GM19099 (cell line): ENCODE results near the gene IFTAP.

Source experiments
- POLR2A ChIP-seq: IDR thresholded peaks from 3 replicates; pipeline ENCODE4 v1.6.1; 2011; ENCODE audit warnings: low read depth; ENCODE audit not compliant: insufficient read length; ENCODE audit errors: extremely low read depth

The IFTAP gene, protein sequence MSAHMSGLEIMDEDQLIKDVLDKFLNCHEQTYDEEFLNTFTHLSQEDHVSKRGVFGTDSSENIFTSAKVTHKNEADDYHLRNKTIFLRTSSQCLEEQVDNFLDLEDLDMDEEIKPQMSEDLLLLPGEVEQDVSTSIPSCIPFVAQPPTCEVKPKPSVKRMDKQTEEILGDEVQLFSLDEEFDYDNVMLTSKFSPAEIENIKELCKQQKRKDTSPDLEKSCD

DNA sequence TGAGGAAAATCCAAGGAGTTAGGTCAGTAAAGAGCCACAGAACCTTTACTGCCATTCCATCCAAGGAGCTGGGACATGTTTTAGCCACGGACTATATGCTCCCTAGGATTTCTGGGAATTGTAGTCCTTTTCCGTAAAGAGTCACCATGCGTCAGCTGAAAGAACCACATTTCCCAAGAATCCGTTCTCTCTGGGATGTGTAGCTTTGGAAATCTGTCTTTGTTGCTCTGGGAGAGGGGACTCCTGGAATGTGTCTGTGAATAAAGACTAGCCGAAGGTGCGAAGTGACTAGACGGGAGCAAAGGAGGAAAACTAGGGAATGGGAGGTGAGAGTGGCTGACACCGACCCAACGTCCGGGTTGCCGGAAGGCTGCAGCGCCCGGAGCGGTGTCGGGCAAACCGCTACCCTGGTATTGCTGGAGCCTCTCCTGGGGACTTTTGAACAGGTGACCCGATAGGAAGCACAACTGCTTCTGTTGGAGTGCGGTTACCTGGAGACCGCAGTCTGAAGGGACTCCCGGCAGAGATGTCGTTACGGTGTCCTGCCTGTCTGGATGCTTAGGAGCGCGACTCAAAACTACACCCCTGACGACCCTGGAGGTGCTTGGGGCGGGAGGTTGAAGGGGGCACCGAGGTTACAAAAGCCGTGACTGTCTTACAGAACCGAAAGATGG, at the start of gene IFTAP:
Gene IFTAP, plus strand, starts transcription at position 187 of the 674 bp plus-strand sequence. CDS start 15,602 bp downstream, outside the sequence.
- no peak for TF ChIP-seq POLR2A

DNA sequence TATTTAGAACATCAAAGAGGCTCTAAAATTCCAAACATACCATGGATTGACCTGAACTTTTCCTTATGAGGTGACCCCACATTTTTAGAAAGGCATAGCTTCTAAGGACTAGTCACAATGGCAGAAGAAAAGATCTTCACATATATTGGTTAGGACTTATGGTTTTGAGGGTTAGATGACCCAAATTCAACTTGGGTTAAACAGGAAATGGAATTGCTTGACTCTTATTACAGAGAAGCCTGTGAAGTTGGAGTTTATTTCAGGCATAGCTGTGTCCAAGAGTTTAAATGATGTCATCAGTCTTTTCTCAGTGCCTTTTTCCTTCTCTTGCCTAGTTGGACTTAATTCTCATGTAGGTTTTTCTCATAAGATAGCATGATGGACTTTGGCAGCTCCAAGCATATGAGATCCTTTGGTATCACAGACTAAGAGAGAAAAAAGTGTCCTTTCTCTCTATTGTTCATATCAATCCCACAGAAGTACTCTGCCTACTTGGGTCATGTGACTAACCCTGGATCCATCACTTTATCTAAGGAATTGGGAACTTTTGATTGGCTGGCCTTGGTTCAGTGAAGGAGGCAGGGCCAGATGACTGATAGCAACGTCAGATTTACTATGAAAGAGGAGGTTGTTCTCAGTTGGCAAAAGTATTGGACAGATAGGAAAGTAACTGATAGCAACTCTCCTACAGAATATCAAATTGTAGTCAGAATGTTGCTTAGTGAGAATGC, 43.8 kb upstream of the IFTAP start:
- no peak for TF ChIP-seq POLR2A

DNA sequence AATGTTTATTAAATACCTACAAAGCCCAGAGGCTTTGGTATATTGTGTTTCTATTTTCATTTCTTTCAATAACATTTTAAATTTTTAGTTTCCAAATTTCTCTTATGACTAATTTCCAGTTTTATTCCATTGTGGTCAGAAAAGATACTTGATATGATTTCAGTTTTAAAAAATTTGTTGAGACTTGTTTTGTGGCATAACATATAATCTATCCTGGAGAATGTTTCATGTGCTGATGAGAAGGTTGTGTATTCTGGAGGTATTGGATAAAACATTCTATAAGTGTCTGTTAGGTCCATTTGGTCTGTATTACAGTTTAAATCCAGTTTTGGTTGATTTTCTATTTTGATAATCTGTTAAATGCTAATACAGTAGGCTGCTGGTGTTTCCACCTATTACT, 36.3 kb upstream of the IFTAP start:
- no peak for TF ChIP-seq POLR2A

DNA sequence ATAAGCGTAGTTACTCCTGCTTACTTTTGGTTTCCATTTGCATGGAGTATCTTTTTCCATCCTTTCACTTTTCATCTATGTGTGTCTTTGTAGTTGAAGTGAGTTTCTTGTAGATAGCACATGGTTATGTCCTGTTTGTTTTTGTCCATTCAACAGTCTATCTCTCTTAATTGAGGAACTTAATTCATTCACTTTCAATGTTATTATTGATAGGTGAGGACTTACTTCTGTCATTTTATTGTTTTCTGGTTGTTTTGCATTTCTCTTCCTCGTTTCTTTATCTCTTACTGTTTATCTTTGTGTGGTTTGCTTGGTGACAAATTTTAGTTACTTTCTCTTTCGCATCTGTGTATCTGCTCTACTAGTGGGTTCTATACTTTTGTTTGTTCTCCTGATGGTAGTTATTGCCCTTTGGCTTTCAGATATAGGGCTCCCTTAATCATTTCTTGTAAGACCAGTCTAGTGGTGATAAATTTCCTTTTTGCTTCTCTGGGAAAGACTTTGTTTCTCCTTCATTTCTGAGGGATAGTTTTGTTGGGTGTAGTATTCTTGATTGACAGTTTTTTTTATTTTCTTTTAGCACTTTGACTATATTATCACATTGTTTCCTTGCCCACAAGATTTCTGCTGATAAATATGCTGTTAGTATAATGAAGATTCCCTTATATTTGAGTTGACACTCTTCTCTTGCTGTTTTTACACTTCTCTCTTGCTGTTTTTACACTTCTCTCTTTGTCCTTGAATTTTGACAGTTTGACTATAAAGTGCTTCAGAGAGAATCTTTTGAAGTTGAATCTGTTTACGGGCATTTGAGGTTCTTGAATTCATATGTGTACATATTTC, 35.5 kb upstream of the IFTAP start:
- no peak for TF ChIP-seq POLR2A

DNA sequence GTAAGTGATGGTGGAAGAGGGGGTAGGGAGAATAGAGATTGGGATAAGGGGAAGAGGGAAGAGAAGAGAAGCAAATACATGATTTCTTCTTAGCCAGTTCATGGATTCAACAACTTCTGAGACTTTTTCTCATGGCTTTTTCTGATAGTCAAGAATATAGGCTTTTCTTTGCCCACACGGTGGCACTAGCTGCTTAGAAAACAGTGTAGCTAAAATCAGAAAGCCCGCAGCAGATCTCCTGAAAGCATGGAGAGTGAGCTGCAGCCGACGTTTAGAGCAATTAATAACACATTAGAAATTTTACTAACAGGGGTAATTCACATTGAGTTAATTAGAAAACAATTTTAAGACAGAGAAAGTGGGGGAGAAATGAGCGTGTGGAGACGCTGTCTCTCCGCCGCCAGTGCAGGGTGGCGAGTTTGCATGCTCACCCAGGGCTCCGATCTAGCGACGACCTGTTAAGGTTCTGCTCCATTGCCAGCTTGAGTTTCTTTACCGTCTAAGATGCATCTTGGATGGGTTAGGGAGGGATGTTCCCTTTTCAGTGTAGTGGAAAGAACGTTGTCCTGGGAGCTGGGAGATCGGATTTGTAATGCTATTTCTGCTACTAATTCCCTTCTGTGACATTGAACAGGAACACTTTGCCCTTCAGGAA, 29.8 kb upstream of the IFTAP start:
- TF ChIP-seq POLR2A: no peak

DNA sequence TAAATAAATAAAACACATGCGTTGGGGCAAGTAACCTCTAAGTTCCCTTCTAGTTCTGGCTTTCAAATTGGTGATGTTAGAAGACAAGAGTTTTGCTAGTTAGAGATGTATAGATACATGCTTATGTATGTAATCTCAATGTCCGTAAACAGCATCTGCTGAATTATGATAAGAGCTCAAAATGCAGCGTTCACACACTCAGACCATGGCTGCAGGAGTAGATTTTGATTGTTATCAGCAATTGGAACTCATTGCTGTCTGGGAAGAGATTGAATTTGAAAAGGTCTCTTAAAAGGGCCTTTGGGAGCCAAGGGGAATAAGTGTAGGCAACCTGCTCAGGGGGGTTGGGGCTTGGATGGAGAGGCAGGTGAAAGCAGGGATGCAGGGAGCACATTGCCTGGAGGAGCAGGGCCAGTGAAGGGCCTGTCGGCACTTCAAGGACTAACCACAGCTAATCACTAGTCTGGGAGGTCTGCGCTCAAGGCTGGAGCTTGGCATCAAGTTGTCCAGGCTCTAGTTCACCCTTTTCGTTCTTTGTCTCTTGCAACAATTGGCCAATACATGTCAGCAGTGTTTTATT, 29.2 kb upstream of the IFTAP start:
- TF ChIP-seq POLR2A: no peak

DNA sequence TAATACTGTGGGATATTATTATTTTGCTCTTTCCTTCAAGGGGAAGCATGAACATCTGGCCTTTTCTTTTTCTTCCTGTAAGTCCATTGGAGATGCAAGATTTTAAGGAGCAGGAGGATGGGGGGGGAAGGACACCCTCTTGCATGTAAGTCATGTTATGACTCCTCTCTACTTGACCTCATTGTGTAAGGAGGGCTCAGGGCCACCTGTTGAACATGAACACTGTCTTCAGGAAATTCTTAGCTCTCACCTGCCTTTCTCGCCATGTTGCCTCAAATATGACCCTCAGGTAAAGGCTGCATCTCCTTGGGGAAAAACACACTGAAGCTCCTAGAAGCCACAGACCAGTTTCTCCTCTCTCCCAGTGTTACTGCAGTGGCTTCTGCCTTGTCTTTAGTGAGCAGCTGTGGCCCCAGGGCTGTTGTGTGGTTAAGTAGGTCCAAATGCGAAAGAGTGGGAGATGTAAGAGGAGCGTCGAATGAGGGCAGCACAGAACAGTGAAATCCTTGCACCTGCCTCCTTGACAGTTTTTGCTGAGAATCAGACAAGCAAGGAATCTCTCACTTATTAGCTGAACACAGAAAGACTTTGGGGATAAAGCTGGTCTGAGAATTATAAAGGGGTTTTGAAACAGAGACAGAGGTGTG, 27.8 kb upstream of the IFTAP start:
- no peak for TF ChIP-seq POLR2A

DNA sequence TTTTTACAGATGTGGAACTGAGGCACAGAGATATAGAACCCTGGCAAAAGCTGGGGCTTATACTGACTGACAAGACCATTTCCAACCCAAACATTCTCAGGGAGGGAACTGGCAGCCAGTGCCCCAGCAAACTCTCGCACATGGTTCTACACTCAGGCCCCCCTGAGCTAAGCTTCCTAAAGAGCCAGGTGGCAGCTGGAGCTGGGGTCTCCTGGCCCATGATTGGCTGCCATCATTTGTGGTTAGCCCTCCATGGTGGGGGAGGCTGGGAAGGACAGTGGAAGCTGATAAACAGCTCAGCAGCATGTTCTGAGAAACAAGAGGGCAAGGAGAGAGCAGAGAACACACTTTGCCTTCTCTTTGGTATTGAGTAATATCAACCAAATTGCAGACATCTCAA, 26.6 kb upstream of the IFTAP start, which contains the start of gene RAG1:
Gene RAG1, plus strand, starts transcription at position 314 of the 400 bp plus-strand sequence. CDS start 5,298 bp downstream, outside the sequence.
- TF ChIP-seq POLR2A: no peak

DNA sequence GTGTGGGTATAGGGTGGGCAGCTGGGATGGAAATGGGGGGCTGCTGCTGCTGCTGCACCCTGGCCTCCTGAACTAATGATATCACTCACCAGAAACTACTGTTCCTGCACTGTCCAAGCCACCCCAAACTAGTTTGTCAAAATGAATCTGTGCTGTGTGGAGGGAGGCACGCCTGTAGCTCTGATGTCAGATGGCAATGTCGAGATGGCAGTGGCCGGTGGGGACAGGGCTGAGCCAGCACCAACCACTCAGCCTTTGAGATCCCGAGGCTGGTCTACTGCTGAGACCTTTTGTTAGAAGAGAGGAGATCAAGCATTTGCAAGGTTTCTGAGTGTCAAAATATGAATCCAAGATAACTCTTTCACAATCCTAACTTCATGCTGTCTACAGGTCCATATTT, 25.2 kb upstream of the IFTAP start:
- no peak for TF ChIP-seq POLR2A

DNA sequence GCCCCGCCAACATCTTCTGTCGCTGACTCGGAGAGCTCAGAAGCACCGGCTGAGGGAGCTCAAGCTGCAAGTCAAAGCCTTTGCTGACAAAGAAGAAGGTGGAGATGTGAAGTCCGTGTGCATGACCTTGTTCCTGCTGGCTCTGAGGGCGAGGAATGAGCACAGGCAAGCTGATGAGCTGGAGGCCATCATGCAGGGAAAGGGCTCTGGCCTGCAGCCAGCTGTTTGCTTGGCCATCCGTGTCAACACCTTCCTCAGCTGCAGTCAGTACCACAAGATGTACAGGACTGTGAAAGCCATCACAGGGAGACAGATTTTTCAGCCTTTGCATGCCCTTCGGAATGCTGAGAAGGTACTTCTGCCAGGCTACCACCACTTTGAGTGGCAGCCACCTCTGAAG, 19.8 kb upstream of the IFTAP start:
- TF ChIP-seq POLR2A: no peak

DNA sequence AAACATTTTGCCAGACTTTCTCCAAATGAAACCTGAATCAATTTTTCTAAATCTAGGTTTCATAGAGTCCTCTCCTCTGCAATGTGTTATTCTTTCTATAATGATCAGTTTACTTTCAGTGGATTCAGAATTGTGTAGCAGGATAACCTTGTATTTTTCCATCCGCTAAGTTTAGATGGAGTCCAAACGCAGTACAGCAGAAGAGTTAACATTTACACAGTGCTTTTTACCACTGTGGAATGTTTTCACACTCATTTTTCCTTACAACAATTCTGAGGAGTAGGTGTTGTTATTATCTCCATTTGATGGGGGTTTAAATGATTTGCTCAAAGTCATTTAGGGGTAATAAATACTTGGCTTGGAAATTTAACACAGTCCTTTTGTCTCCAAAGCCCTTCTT, 16.9 kb upstream of the IFTAP start:
- no peak for TF ChIP-seq POLR2A

DNA sequence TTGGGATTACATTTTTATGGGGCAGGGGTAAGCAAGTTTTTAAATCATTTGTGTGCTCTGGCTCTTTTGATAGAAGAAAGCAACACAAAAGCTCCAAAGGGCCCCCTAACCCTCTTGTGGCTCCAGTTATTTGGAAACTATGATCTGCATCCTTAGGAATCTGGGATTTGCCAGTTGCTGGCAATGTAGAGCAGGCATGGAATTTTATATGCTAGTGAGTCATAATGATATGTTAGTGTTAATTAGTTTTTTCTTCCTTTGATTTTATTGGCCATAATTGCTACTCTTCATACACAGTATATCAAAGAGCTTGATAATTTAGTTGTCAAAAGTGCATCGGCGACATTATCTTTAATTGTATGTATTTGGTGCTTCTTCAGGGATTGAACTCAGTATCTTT, 16.4 kb upstream of the IFTAP start:
- TF ChIP-seq POLR2A: no peak

DNA sequence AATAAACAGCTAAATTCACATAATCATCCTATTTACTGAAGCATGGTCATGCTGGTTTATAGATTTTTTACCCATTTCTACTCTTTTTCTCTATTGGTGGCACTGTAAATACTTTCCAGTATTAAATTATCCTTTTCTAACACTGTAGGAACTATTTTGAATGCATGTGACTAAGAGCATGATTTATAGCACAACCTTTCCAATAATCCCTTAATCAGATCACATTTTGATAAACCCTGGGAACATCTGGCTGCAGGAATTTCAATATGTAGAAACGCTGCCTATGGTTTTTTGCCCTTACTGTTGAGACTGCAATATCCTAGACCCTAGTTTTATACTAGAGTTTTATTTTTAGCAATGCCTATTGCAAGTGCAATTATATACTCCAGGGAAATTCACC, 15.8 kb upstream of the IFTAP start:
- no peak for TF ChIP-seq POLR2A

DNA sequence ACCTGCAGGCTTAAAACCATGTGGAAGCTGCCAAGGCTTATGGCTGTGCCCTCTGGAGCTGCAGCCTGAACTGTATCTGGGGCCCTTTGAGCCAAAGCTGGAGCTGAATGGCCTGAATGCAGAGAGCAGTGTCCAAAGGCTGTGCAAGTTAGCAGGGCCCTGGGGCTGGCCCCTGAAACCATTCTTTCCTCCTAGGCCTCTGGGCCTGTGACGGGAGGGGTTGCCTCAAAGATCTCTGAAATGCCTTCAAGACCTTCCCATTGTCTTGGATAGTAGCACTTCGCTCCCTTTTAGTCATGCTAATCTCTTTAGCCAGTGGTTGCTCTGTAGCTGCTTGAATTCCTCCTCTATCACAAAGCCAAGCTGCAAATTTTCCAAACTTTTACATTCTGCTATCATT, 12.8 kb upstream of the IFTAP start:
- TF ChIP-seq POLR2A: no peak

DNA sequence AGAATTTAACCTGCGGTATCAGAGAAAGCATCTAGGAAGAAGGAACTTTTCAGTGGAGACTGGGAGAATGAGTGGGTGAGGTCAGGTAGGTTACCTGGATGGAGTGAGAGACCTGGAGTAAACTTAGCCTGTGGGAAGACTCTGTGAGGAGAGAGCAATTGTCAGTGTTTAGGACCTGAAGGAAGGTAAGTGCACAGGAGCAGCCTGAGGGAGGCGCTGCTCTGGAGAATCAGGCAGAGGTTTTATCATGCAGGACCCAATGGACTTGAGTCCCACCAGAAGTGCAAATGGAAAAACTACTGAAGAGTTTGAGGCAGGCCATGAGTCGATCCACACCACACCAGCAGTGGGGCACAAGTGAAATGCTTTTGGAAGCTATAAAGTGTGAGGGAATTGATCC, 10.6 kb upstream of the IFTAP start:
- no peak for TF ChIP-seq POLR2A
